GM21528 (cell line): Measurements from ENCODE around the gene HTR1E.
"Not testable (repeated sequence)": the region's sequence is repeated elsewhere in the genome, so short reads cannot be mapped to it uniquely, and the experiment has no call there.

Experiments used
- ATAC-seq: cut with Tn5 transposase; IDR thresholded peaks from one replicate; pipeline ENCODE4 v1.9.1; 2021; ENCODE audit warnings: mild to moderate bottlenecking, moderate library complexity; ENCODE audit not compliant: unreplicated experiment, low FRiP score

Gene HTR1E

GRCh38 chr6:86937219-86938079 is at the start of gene HTR1E:
Gene HTR1E (plus strand): TSS chr6:86937528. CDS start chr6:87015335, 77,807 bp downstream.
- ATAC-seq = no peak

GRCh38 chr6:86888301-86888700 is 49.0 kb upstream of the HTR1E start:
- no peak for ATAC-seq

GRCh38 chr6:86897265-86897664 is 40.1 kb upstream of the HTR1E start:
- ATAC-seq = not testable (repeated sequence)

GRCh38 chr6:86913795-86914194 is 23.5 kb upstream of the HTR1E start:
- no peak for ATAC-seq

- ATAC-seq = no peak
Measured at GRCh38 chr6:86916393-86916792, 20.9 kb upstream of the HTR1E start.

- ATAC-seq = not testable (repeated sequence)
Measured at GRCh38 chr6:86927138-86927537, 10.2 kb upstream of the HTR1E start.

GRCh38 chr6:86927859-86928258 is 9.5 kb upstream of the HTR1E start:
- not testable (repeated sequence) for ATAC-seq

GRCh38 chr6:86934365-86934764 is 3.0 kb upstream of the HTR1E start:
- no peak for ATAC-seq

GRCh38 chr6:86936834-86937218 is 502 bp upstream of the HTR1E start:
- no peak for ATAC-seq

GRCh38 chr6:86938814-86939213 is 1.5 kb downstream of the HTR1E start:
- no peak for ATAC-seq

- ATAC-seq = no peak
Measured at GRCh38 chr6:86941461-86941860, 4.1 kb downstream of the HTR1E start.

- no peak for ATAC-seq
Measured at GRCh38 chr6:86942769-86943516, 5.6 kb downstream of the HTR1E start.

- no peak for ATAC-seq
Measured at GRCh38 chr6:86943819-86944407, 6.6 kb downstream of the HTR1E start.

- no peak for ATAC-seq
Measured at GRCh38 chr6:86949771-86950170, 12.4 kb downstream of the HTR1E start.

- no peak for ATAC-seq
Measured at GRCh38 chr6:86952991-86953390, 15.7 kb downstream of the HTR1E start.

GRCh38 chr6:86959656-86960055 is 22.3 kb downstream of the HTR1E start:
- no peak for ATAC-seq

- no peak for ATAC-seq
Measured at GRCh38 chr6:86961455-86962200, 24.3 kb downstream of the HTR1E start.

- ATAC-seq = no peak
Measured at GRCh38 chr6:86963352-86963751, 26.0 kb downstream of the HTR1E start.

- no peak for ATAC-seq
Measured at GRCh38 chr6:86964029-86964579, 26.8 kb downstream of the HTR1E start.

GRCh38 chr6:86966271-86966670 is 28.9 kb downstream of the HTR1E start:
- no peak for ATAC-seq
